CD4-positive, alpha-beta T cell treated with Interleukin-15 for 4 hours (primary cell): ENCODE data around the gene SIGLEC7.
A peak's percentile ranks its signal among the peaks of the same experiment; 100 is the strongest.

Experiments used
- DNase-seq: peaks from one replicate; pipeline ENCODE4 v3.0.0-alpha.2; 2020; ENCODE audit warnings: low spot score

The SIGLEC7 gene

DNA sequence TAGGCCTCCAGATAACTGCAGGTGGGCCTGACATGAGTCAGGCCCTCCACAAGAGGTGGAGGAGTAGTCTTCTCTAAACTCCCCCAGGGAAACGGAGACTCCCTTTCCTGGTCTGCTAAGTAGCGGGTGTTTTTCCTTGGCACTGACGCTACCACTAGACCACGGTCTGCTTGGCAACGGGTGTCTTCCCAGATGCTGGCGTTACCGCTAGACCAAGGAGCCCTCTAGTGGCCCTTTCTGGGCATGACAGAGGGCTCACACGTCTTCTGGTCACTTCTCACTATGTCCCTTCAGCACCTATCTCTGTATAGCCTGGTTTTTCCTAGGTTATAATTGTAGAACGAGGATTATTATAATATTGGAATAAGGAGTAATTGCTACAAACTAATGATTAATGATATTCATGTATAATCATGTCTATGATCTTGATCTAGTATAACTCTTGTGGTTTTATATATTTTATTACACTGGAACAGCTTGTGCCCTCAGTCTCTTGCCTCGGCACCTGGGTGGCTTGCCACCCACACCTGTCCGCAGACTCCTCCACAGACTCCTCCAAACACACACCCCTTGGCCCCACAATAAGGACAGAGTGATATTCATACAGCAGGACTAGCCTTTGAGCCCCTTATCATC lies 27.3 kb downstream of the SIGLEC7 start:
- peak; percentile 66 for DNase-seq

DNA sequence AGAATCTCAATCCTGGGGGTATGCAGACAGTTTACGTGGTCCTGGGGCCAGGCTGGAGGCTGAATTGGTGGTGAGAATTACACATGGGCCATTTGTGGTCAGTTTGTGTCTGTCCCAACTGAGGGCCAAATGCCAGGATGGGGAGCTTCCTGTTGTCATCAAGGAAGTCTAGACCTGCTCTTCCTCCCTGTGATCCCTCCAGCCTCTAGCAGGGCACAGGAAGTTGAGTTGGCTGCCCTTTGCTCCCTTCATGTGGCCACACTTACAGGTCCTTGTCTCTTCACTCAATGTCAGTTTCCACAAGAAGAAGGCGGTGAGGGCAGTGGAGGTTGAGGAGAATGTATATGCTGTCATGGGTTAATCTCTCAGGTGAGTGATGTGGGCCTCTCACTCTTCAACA lies 30.1 kb downstream of the SIGLEC7 start:
- DNase-seq = no peak

DNA sequence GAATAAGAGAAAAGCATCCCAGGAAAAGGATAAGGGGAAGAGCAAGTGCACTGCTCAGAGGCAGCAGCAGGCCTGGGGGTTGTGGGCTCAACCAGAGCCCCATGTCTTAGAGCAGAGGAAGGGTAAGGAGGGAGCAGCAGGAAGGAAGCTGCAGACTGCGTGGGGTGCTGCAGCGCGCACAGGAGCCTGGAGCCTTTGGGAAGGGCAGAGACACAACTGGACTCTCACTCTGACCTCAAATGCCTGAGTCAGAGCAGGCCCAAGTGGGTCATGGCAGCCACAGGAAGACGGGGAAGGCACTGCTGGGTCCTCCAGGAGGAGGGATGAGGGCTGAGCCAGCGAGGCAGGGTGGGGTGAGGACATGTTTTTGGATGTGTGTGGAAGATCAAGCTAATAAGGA lies 31.6 kb downstream of the SIGLEC7 start:
- no peak for DNase-seq

DNA sequence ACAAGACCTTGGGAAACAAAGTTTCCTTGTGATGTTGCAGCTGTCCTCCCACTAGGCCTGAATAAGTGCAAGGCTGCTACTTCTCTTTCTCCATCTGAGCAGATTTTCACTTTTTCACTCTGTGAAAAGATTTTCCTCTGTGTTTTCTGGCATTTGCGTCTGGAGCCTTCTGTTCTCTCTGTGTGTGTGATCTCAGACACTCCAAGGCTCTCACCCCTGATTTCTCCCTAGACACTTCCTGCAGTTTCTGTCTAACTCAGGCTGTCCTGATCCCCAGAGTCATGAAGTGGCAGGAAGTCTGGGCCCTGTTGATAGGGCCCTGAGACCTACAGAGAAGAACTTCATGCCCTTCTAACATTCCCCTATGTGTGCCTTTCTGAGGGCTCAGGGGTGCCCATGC lies 37.2 kb downstream of the SIGLEC7 start:
- no peak for DNase-seq

DNA sequence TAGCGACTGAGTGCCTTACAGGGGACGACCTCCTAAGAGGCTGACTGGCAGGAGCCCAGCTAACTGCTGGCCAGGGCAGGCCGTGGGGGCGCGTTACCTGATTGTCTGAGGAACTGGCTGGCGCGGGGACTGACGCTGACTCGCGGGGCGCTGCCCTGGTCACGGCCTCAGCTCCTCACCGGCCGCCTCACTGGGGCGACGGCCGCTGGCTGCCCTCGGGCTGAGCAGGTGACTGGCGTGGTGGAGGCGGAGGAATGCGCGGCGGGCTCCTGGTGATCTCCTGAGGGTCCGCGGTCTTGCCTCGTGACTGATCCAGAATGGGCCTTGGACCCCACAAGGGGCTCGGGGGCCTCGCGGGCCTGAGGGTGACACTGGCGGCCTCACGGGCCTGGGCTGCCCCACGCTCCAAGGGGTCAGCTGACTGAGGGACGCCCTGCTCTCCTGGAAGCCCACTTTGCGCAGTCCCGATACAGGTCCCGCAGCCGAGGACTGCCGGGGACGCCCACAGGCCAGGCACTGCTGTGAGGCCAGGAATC lies 39.3 kb downstream of the SIGLEC7 start:
- no peak for DNase-seq

DNA sequence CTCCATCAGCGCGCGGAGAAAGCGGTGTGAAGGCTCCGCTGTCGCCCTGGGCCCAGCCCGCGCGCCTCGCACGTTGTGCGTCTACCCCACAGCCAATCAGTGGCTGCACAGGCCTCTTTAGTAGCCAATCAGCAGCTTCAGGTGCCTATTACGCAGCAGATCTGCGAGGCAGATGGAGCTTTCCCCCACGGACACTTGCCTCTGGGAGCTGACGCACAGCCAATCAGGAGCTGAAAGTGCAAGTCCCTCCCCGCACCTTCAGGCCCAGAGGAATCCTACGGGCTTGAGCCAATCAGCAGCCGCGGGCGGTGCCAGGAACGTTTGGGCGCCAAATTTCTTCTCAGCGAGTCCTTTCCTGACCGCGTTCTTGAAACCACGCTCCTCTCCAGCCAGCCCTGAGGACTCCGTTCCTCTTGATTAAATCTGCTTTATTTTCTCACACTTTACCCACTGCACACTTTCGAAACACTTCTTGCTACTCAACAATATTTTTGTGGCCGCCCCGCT lies 39.9 kb downstream of the SIGLEC7 start:
- no peak for DNase-seq

DNA sequence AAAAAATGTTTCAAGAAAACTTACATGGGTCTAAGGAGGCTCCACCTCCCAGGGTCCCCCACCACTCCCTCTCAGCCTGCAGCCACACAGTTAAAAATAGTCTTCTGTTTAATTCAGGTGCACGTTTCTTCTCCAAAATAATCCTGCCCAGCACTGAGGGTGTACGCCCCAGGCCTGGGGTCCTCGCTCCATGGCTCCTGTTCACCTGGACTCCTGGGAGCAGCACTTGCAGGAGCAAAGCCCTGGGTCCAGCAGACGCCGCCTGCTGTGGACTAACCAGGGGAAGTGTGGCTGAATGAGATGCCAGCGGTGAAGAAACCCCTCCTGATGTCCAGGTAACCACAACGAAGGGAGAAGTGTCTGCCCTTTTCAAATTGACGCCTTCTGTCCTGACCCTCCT lies 41.5 kb downstream of the SIGLEC7 start:
- DNase-seq = no peak

DNA sequence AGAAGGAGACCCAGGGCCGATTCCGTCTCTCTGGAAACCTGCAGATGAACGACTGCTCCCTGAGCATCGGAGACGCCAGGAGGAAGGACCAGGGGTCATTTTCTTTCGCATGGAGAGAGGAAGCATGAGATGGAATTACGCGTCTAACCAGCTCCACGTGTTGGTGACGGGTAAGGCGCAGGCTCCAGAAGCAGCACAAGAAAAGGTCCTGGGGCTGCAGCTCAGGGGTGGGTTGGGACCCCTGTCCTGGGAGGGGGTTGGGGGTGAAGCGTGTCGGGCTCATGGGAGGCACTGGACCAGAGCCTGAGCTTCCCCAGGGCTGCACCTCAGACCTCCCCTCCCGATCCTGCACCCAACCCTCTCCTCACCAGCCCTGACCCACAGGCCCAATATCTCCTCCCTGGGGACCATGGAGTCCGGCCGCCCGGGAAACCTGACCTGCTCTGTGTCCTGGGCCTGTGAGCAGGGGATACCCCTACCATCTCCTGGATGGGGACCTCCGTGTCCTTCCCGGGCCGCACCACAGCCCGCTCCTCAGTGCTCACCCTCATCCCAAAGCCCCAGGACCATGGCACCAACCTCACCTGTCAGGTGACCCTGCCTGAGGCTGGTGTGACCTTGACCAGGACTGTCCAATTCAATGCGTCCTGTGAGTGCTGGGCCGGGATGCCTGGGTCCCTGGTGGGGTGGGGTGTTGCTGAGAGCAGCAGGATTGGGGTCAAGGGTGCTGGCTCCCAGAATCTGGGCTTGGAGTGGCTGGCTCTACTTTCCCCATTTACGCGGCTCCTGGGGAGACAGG lies 43.2 kb downstream of the SIGLEC7 start:
- DNase-seq = no peak

DNA sequence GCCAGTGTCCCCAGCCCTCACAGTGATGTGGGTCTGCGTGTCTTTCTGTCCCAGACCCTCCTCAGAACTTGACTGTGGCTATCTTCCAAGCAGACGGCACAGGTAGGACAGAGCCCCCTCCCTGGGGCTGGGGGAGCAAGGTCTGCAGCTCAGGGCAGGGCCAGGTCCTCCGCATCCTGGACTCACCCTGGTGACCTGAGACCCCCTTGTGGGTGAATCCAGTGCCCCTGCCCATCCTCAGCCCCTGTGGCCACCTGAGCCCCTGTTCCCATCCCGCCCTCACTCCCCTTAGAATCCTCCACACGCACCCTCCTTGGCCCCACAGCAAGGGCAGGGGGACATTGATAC lies 43.7 kb downstream of the SIGLEC7 start:
- no peak for DNase-seq

DNA sequence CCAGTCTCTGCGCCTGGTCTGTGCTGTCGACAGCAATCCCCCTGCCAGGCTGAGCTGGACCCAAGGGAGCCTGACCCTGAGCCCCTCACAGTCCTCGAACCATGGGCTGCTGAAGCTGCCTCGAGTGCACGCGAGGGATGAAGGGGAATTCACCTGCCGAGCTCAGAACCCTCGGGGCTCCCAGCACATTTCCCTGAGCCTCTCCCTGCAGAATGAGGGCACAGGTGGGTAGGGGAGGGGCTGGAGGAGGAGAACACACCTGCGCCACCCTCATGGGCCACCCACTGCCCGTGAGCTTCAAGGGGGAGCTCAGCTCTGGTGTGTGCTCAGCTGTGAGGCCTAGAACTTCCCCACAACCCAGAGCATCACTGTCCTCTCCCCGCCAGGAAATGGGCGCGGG lies 44.2 kb downstream of the SIGLEC7 start:
- DNase-seq = no peak

DNA sequence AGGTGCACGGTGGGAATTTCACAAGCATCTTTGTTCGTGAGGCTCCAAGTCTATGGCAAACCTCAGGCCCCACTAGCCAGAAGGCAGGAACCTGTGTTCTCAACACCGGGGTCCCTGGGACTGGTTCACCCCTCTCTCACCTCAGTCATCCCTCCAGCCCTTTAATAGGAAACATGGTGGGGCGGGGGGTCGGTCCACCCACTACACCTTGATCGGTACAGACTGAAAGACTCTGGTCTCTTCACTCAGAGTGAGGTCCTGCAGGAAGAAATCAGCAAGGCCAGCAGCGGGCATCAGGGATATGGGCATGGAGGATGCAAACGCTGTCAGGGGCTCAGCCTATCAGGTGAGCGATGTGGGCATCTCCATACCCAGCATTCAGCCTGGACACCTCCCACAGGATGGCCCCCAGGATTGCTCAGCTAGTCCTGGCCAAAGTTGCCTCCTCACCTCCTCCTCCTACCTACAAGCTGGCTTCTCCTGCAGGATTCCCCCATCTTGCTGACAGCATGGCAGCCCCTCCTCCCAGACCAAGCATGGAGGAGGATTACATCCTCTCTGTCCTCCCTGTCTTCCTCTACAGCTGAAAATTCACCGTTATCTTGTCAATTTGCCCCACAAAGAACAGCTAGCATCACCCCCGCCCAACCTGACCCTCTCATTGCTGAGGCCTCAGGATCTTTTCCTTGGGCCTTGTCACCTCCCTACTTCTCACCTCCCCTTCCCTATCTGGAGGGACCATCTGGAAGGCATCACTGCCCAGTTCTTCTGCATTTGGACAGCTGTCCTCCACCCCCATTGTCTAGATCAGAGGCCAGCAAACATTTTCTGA lies 45.5 kb downstream of the SIGLEC7 start:
- DNase-seq = no peak

DNA sequence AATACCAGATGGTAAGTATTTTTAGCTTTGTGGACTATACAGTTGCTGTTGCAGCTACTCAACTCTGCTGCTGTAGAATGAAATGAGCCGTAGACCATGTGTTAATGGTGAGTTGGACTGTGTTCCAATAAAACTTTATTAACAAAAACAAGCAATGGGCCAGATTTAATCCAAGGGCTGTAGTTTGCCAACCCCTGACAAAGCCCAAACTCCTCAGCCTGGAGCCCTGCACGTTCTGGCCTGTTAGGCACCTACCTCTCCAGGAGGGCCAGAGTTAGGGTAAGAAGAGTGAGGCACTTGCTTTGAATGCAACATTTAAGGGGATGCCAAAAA lies 46.1 kb downstream of the SIGLEC7 start:
- no peak for DNase-seq

DNA sequence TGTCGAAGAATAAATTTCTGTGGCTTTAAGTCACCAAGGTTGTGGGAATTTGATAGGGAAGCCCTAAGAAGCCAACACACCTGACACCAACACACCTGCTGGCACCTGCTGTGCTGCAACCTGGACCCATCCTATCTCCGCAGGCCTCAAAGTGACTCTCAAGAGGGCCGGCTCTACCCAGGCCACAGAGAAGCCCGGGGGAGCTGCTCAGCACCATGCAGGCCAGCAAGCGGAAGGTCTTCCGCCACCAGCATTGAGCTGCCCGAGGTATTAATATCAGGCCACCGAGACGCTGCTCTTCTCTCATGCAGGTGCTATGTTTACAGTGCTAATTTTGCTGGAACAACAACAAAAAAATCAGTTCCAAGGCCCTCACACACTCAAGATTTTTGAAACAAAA lies 50.6 kb downstream of the SIGLEC7 start:
- DNase-seq = no peak

DNA sequence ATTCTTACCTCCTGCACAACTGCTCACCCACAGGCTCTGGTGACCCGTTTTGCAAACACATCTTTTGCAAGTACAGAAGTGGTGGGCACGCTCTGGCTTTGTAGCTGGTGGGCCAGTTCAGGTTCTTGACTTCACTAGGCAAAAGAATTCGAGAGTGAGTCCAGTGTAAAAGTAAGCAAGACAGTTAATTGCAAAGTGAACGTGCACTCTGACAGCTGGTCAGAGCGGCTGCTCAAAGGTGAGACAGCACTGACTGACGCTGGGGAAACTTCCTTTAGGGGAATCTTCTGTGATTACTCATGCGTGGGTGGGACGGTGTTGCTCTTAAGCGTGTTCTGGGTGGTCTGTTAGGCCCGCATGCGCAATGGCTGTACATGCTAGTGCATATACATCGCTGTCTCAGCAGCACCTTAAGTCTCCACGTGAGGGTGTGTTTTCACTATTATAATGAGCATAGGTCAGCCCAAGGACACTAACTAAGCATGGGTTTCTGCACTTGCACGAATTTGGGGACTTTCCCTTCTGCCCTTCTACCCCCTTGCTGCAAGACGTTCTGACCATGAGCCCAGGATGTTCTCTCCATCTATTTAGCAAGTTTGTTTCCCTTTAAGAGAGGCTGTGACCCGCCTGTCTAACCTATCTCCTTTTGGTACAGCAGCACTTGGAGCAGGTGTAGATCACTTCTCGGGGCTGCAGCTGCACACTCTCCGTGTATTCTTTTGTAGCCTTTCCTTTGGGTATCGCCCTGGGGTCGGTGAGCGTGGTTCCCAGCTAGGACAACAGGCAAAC lies 52.6 kb downstream of the SIGLEC7 start:
- DNase-seq = no peak

DNA sequence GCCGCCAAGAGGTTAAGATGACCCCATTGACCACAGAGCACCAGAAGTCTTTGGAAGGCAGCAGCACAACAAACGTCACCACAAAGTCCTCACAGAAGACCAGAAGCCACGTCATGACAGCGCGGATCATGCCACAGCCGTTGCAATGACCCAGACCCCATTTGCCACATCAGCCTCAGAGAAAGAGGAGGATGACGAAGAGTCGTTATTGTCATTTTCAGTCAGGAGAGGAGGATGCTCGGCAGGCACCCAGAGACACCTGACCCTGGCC lies 53.1 kb downstream of the SIGLEC7 start:
- no peak for DNase-seq

DNA sequence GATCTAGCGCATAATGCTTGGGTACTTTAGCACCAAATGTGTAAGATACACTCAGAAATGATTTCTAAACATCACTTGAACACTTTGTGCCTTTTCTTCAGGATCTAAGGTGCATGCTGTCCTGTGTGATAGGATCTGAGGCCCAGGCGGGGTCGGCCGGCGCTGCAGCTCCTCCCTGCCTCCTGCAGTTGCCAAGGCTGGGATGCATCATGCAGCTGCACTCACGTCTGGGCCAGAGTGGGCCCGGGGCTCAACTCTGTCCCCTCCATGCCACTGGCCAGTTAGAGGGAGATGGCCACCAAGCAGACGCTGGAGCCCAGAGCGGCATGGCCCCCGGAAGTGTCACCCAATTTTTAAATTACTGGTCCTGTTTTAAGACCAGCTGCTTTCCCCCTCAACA lies 53.5 kb downstream of the SIGLEC7 start:
- no peak for DNase-seq

DNA sequence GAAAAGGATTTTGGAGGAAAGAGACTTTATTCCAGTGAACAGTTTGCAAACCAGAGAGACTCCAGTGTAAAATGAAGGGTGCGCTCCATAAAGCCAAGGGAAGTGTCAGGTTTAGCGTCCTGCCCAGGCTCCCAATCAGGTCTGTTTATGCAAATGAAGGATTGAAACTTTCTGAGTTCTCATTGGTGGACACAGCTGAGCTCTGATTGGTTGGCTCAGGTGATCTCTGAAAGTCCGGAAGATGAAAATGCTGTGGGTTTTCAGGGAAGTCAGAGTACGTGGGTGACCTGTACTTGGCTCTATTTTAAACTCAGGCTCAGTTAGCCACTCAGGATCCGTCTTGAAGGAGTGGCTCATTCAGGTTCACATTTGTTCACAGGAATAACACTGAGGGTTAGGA lies 54.1 kb downstream of the SIGLEC7 start:
- no peak for DNase-seq

DNA sequence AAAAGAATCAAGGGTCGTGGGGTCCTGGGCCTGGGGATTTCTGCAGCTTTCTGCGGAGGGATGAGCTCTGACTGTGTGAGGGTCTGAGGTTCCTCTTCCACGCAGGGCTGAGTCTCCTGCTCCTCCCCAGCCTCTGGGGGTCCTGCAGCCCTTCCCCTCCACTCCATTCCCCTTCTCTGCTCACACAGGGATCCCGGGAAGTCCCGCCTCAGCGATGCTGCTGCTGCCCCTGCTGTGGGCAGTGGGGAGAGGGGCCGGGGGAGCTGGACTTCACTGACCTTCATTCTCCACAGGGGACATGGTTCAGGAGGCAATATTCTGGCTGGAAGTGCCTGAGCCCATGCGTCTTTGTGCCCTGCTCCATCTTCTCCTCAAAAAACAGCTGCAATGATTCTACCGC lies 56.5 kb downstream of the SIGLEC7 start:
- no peak for DNase-seq

DNA sequence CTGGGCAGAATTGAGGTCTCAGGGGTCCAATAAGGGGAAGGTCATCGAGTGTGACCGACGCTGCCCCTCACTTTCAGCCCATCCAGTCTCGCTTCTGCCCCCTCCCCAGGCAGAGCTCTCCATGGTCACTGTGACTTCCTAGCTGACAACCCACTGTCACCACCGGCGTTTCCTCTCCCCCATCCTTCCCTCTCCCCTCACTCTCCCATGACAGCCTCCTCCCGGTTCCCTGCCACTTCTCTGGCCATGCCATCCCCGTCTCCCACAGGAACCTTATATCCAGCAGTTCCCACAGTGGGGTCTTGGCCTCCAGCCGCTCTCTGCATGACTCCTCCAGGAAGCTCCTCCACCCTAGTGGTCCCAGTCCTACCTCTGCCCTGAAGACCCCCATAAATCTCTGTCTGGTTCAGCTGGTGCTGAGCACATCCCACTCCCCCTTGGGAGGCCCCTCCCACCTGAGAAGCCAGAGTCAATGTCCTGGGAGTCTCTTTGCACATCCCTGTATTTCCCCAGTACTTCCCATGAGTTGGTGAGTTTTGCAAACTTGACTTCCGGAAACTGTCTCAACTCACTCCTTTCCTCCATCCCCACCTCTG lies 58.1 kb downstream of the SIGLEC7 start:
- no peak for DNase-seq

DNA sequence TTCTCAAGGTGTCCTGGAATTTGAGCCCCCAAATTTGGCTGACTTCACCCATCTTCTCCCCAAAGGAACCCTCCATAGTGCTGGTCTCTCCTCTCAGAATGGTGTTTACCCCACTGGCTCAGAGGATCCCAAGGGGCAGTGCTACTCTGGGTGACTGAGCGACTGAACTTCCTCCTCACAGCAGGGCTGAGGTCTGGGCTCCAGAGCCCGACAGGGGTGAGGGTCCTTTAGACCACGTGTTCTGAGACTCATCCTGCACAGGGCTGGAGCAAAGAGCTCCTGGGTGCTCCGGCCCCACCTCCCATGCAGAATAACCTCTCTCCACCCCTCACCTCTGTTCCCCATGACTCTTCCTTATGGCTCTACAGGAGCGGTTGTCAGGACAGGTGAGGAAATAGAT lies 59.6 kb downstream of the SIGLEC7 start:
- no peak for DNase-seq
